HG03103 (cell line): Measurements from ENCODE around the gene PFKFB4.
A peak's percentile ranks its signal among the peaks of the same experiment; 100 is the strongest.

Experiments used
- ATAC-seq: cut with Tn5 transposase; IDR thresholded peaks from one replicate; pipeline ENCODE4 v1.9.1; 2021; ENCODE audit warnings: low read depth; ENCODE audit not compliant: unreplicated experiment

Gene PFKFB4

GRCh38 chr3:48556796-48557626, at the start of gene PFKFB4:
PFKFB4 (minus strand) TSS chr3:48556803; CDS start chr3:48556777, 26 bp downstream.
- peak; percentile 81 for ATAC-seq

- ATAC-seq: no peak
Measured at GRCh38 chr3:48601622-48601994, 45.0 kb upstream of the PFKFB4 start.

- ATAC-seq: no peak
Measured at GRCh38 chr3:48600711-48601621, 44.4 kb upstream of the PFKFB4 start.

- no peak for ATAC-seq
Measured at GRCh38 chr3:48599509-48600285, 43.1 kb upstream of the PFKFB4 start.

GRCh38 chr3:48599077-48599501, 42.5 kb upstream of the PFKFB4 start:
- ATAC-seq: no peak

GRCh38 chr3:48598323-48599076, 41.9 kb upstream of the PFKFB4 start:
- ATAC-seq: no peak

- no peak for ATAC-seq
Measured at GRCh38 chr3:48597408-48597800, 40.8 kb upstream of the PFKFB4 start.

- ATAC-seq: no peak
Measured at GRCh38 chr3:48596676-48597407, 40.2 kb upstream of the PFKFB4 start.

- no peak for ATAC-seq
Measured at GRCh38 chr3:48596157-48596556, 39.6 kb upstream of the PFKFB4 start.

GRCh38 chr3:48595526-48596121, 39.0 kb upstream of the PFKFB4 start:
- no peak for ATAC-seq

- no peak for ATAC-seq
Measured at GRCh38 chr3:48595075-48595525, 38.5 kb upstream of the PFKFB4 start, which contains the start of gene COL7A1. COL7A1 (minus strand) TSS chr3:48595329; CDS start chr3:48595159, 170 bp downstream.

- no peak for ATAC-seq
Measured at GRCh38 chr3:48594417-48595049, 37.9 kb upstream of the PFKFB4 start.

GRCh38 chr3:48593337-48593736, 36.7 kb upstream of the PFKFB4 start:
- ATAC-seq: no peak

- no peak for ATAC-seq
Measured at GRCh38 chr3:48592519-48593087, 36.0 kb upstream of the PFKFB4 start.

GRCh38 chr3:48591886-48592518, 35.4 kb upstream of the PFKFB4 start:
- no peak for ATAC-seq

GRCh38 chr3:48591436-48591835, 34.8 kb upstream of the PFKFB4 start:
- ATAC-seq: no peak

- no peak for ATAC-seq
Measured at GRCh38 chr3:48588230-48588629, 31.6 kb upstream of the PFKFB4 start.
